Neural crest cell (in vitro differentiated cells): ENCODE results near the gene OGA. TPM values are rescaled to one million over a fixed set of nuclear protein-coding genes. Genes with fewer than 3 reads are reported as not detected.
A peak's percentile ranks its signal among the peaks of the same experiment; 100 is the strongest.

Experiments used
- DNase-seq: peaks from one replicate; pipeline ENCODE4 v3.0.0; 2021; ENCODE audit warnings: low read depth, mixed read lengths, low spot score
- H3K27ac Mint-ChIP-seq: one replicate; pipeline ENCODE4 v1.8.0; 2021; ENCODE audit warnings: mild to moderate bottlenecking, mixed read lengths; ENCODE audit not compliant: unreplicated experiment
- H3K27me3 Mint-ChIP-seq: 2 replicates; pipeline ENCODE4 v1.8.0; 2021; ENCODE audit warnings: low read depth, mild to moderate bottlenecking, mixed read lengths
- H3K36me3 Mint-ChIP-seq: 2 replicates; pipeline ENCODE4 v1.8.0; 2021; ENCODE audit warnings: low read depth, mild to moderate bottlenecking, mixed read lengths
- H3K4me1 Mint-ChIP-seq: 2 replicates; pipeline ENCODE4 v1.8.0; 2021; ENCODE audit warnings: mixed read lengths
- H3K4me3 Mint-ChIP-seq: one replicate; pipeline ENCODE4 v1.8.0; 2021; ENCODE audit warnings: mild to moderate bottlenecking, mixed read lengths
- H3K9me3 Mint-ChIP-seq: 2 replicates; pipeline ENCODE4 v1.8.0; 2021; ENCODE audit warnings: mixed read lengths
- total RNA-seq: library from RNA; stranded (reverse); gene quantifications from 2 replicates; pipeline ENCODE4 v1.2.1, GENCODE V29; 2021
- TF ChIP-seq, protein P1 (sequence below): fragments of 200-600 bp; sonication (generic); conservative IDR thresholded peaks from 2 replicates; pipeline ENCODE4 v1.5.0; 2021; ENCODE audit warnings: antibody characterized with exemption, mild to moderate bottlenecking

OGA gene
- total RNA-seq, 1 donor from 2014 or later: 102 TPM

DNA sequence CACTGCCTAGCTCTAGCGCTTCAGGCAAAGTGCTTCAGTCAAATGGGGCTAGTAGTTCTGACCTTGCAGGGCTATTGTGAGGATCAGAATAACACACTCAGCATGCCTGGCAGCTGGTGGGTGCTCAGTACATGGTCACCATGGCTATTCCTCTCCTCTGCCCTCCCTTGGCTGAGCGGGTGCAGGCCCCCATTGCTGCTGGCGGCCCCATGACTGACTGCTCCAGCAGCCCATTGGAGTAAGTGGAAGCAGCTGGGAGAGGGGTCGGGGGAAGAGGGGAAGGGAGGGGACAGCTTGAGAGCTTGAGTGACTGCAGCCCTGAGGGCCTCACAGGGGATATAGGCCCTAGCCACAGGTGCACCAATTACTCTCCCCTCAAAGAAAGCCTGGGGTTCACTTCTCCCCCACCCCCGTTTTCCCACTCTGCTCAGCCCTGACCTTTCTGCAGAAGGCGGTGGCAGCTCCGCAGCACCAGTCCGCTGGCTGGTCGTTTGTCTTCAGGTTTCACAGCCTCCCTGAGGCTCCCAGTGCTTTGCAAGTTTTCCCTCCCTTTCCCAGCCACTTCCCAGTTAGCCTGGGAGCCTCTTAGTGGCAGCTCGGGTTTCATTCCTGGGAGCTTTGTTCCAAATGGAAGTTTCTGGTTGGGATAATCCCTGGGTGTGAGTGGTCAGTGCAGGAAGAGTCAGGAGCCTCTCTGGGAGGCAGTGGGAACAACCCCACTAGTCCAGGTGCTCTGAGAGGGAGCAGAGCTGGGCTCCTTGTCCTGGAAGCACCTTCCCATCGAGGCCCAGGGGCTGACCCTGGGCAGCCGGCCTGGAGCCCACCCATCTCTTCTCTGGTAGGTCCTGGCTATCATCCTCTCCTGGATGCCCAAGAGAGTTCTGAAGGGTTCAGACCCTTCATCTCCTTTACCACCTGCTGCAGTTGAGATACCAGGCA, 58.7 kb downstream of the OGA start:
- no peaks in the 10 kb centered on the region for H3K36me3 Mint-ChIP-seq
- H3K27me3 Mint-ChIP-seq: peaks cover 87% of the 10 kb centered on the region
- DNase-seq: no peak
- no peak overlapping the region for H3K27ac Mint-ChIP-seq
- H3K4me1 Mint-ChIP-seq: no peaks in the 10 kb centered on the region
- TF ChIP-seq, protein P1, sequence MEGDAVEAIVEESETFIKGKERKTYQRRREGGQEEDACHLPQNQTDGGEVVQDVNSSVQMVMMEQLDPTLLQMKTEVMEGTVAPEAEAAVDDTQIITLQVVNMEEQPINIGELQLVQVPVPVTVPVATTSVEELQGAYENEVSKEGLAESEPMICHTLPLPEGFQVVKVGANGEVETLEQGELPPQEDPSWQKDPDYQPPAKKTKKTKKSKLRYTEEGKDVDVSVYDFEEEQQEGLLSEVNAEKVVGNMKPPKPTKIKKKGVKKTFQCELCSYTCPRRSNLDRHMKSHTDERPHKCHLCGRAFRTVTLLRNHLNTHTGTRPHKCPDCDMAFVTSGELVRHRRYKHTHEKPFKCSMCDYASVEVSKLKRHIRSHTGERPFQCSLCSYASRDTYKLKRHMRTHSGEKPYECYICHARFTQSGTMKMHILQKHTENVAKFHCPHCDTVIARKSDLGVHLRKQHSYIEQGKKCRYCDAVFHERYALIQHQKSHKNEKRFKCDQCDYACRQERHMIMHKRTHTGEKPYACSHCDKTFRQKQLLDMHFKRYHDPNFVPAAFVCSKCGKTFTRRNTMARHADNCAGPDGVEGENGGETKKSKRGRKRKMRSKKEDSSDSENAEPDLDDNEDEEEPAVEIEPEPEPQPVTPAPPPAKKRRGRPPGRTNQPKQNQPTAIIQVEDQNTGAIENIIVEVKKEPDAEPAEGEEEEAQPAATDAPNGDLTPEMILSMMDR: no peak
- no peak overlapping the region for H3K4me3 Mint-ChIP-seq
- no peaks in the 10 kb centered on the region for H3K9me3 Mint-ChIP-seq

DNA sequence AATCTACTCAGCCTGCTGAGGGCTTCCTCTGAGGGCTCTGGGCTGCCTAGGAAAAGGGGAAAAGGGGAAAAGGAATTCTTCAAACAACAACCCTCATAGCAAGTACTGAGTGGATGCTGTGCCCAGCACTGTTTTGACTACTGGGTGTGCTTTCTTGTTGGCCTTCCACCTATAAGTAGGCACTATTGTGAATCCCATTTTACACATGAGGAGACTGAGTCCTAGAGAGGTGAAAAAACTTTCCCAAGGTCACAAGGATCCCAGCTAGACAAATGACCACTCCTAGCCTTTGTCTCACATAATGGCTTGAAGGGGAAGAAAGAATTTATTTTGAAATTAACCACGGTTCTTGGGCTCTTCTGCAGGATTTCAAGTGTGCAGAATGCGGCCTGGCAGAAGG, 59.4 kb downstream of the OGA start:
- TF ChIP-seq, protein P1: no peak
- Mint-ChIP-seq H3K9me3 (no peaks in the 10 kb centered on the region), H3K27ac (no peak overlapping the region), H3K4me1 (no peaks in the 10 kb centered on the region), H3K36me3 (no peaks in the 10 kb centered on the region), H3K27me3 (peaks cover 89% of the 10 kb centered on the region), H3K4me3 (no peak overlapping the region)
- DNase-seq: no peak

DNA sequence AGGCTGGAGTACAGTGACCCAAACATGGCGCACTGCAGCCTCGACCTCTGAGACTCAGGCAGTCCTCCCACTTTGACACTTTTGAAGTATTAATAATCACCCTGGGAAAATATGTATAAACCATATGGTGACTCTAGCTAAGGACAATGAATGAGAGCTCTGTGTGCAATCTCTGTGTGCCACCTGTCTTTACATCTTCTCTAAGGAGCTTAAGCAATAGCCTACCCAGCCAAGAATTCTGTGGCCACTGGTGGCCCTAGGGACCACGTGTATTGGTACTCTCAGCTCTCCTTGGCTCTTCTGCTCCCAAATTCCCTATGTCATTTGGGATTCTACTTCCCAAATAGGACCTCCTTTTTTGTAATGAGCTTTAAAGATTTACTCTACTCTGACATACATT, 66.0 kb downstream of the OGA start:
- DNase-seq: no peak
- TF ChIP-seq, protein P1: no peak
- Mint-ChIP-seq H3K36me3 (no peaks in the 10 kb centered on the region), H3K4me1 (peaks cover 18% of the 10 kb centered on the region), H3K27me3 (peaks cover 76% of the 10 kb centered on the region), H3K4me3 (no peak overlapping the region), H3K9me3 (no peaks in the 10 kb centered on the region), H3K27ac (no peak overlapping the region)

DNA sequence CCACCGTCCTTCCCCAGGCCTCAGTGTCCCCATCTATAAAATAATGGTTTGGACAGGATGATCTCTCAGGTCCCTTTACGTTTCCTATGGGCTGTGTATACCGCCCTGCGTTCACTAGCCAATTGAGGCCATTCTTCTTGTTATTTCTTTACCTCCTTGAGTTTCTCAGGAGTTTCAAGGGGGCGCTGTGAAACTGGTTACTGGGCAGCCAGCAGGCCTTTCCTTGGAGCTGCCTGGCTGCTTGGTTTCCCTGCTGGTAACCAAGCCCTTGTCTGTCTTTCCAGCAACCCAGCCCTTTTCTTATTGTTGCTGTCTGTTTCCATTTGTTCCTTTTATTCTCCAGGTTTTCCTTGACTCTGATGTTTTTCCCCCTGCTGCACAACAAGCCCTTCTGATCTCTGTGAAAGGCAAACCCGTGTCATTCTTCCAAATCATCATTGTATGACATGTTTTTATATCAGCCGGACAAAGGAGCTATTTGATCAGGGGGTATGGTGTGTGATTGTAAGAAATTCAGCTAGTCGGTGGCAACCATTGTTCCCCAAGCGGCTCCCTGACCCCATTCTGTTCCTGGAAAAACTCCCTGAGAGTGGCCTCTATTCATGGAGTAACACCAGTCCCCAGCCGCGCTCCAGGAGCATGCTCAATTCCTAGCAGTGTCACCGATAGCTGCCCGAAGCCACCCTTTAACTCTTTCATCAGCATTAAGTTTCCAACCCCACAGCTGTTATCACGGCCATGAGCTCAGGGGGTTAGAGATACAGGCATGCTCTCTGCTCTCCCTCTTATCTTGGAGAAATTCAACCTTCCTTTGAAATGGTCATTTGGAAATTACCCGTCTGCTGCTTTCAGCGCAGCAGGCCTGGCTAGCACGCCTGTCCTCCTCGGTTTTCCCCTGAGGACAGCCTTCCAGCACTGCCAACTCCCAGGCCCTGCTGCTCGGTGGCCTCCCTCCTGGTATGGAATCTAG, 68.9 kb downstream of the OGA start:
- Mint-ChIP-seq H3K9me3 (no peaks in the 10 kb centered on the region), H3K4me3 (peak overlapping the region; percentile 10), H3K4me1 (peaks cover 18% of the 10 kb centered on the region), H3K27me3 (peaks cover 72% of the 10 kb centered on the region), H3K36me3 (no peaks in the 10 kb centered on the region), H3K27ac (peak overlapping the region; percentile 21)
- TF ChIP-seq, protein P1: no peak
- DNase-seq: peak; percentile 49

DNA sequence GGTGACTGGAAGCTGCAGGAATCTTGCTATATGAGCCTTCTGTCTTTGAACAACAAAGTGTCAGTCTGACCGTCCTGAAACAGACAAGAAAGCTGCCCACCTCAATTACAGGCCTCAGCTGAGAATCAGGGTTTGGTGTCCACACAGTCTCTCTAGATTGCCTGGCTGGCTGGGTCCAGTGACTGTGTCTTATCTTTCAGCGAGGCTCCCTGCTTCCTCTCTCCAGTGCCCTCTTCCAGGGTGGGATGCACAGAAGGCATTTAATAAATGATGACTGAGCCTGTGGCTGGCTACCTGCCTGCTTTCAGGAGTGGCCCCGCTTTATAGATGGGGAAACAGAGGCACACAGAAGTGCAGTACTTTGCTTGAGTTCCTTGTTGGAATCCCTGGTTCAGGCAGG, 69.7 kb downstream of the OGA start:
- no peak for DNase-seq
- Mint-ChIP-seq H3K27me3 (peaks cover 71% of the 10 kb centered on the region), H3K9me3 (no peaks in the 10 kb centered on the region), H3K27ac (no peak overlapping the region), H3K36me3 (no peaks in the 10 kb centered on the region), H3K4me1 (peaks cover 18% of the 10 kb centered on the region), H3K4me3 (no peak overlapping the region)
- TF ChIP-seq, protein P1: no peak
